AG09319 (cell line): ENCODE results near the gene FMNL3.

Experiments used
- DNase-seq: peaks from one replicate; pipeline ENCODE4 v3.0.0-alpha.2; 2010; ENCODE audit warnings: low read depth; ENCODE audit errors: extremely low read depth
- CTCF ChIP-seq: IDR thresholded peaks from 2 replicates; pipeline ENCODE4 v1.5.1; 2011; ENCODE audit warnings: low read depth, mild to moderate bottlenecking, inconsistent platforms, low read length, moderate library complexity

FMNL3 gene

GRCh38 chr12:49636979-49637755, 70.0 kb downstream of the FMNL3 start:
- peak; percentile 23 for DNase-seq
- TF ChIP-seq CTCF, result peak; percentile 76

GRCh38 chr12:49636574-49636973, 70.6 kb downstream of the FMNL3 start:
- TF ChIP-seq CTCF, result no peak

GRCh38 chr12:49635656-49636055, 71.5 kb downstream of the FMNL3 start:
- TF ChIP-seq CTCF, result no peak
- no peak for DNase-seq

More at GRCh38 chr12:49636574-49636973, 70.6 kb downstream of the FMNL3 start:
- no peak for DNase-seq

- TF ChIP-seq CTCF, result no peak
- DNase-seq, result no peak
These were observed 72.2 kb downstream of the FMNL3 start for GRCh38 chr12:49635036-49635435.

- no peak for DNase-seq
- no peak for TF ChIP-seq CTCF
These were observed 73.4 kb downstream of the FMNL3 start for GRCh38 chr12:49633703-49634345.

- no peak for DNase-seq
- TF ChIP-seq CTCF, result no peak
These were observed 74.1 kb downstream of the FMNL3 start for GRCh38 chr12:49632986-49633702.

- no peak for DNase-seq
- no peak for TF ChIP-seq CTCF
These were observed 74.8 kb downstream of the FMNL3 start for GRCh38 chr12:49632401-49632800.
